ENCODE results near the gene RNF144B. TPM values are rescaled to one million over a fixed set of nuclear protein-coding genes. Genes with fewer than 3 reads are reported as not detected.

Gene RNF144B
- total and polyA plus RNA-seq, 4 donors: 18.1 to 96.8 (median 59.5) TPM

DNA sequence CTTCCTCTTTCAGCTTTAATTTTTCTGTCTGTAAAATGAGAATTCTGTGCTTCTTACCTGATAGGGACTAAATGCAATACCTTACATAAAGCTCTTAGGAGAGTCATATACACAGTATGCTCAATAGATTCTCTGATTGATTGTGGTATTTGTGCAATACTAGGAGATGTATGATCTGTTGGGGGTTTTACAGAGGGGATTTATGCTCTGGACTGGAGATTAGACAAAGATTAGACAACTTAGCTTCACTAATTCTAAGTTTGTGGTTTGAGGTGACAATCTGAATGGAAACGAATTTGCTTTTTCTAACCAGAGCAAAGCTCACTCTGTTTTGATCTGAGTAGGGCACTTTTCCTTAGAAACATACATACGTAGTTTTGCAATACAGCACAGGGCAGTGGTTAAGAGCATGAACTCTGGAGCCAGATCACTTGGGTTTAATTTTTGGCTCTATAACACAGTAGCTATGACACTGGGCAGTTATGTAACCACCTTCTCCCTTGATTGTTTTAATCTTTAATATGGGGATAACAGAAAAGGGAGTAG is 126.2 kb downstream of the RNF144B start:
- no peaks in the 10 kb centered on the region for H3K4me1 ChIP-seq (ENCODE audit: control insufficient read depth in 5 of 5, insufficient read depth in 5 of 5, low read length in 5 of 5)
- DNase-seq (no peak), ATAC-seq (ENCODE audit: insufficient read depth, low FRiP score) (no peak)
- H3K9me3 ChIP-seq (ENCODE audit: control insufficient read depth in 4 of 4, insufficient read depth in 3 of 4, low read length in 3 of 4): peaks cover 0 to 1% (median 0%) of the 10 kb centered on the region in 4 donors
- H3K27ac ChIP-seq (ENCODE audit: low read depth in 1 of 2, low read length in 1 of 2): no peak overlapping the region
- no peaks in the 10 kb centered on the region for H3K36me3 ChIP-seq (ENCODE audit: control insufficient read depth in 4 of 4, insufficient read depth in 4 of 4, low read length in 4 of 4)
- no peak overlapping the region for H3K9ac ChIP-seq (ENCODE audit: insufficient read depth in 1 of 2, low read length in 2 of 2)
- no peaks in the 10 kb centered on the region for H3K27me3 ChIP-seq (ENCODE audit: control insufficient read depth in 3 of 3, insufficient read depth in 3 of 3, low read length in 2 of 3)
- no peak overlapping the region for H3K4me3 ChIP-seq
- no peak for TF ChIP-seq CTCF (IDR thresholded peaks at IDR 0.05; ENCODE audit: control extremely low read depth, extremely low read depth)
- 31 to 57% methylated on average over 2 of the region's 2 CpGs for WGBS, 2 donors

- Histone ChIP-seq H3K27me3 (ENCODE audit: control insufficient read depth in 3 of 3, insufficient read depth in 3 of 3, low read length in 2 of 3) (no peaks in the 10 kb centered on the region), H3K9me3 (ENCODE audit: control insufficient read depth in 4 of 4, insufficient read depth in 3 of 4, low read length in 3 of 4) (peaks cover 0 to 1% (median 0%) of the 10 kb centered on the region in 4 donors), H3K4me3 (no peak overlapping the region), H3K9ac (ENCODE audit: insufficient read depth in 1 of 2, low read length in 2 of 2) (no peak overlapping the region), H3K27ac (ENCODE audit: low read depth in 1 of 2, low read length in 1 of 2) (no peak overlapping the region), H3K36me3 (ENCODE audit: control insufficient read depth in 4 of 4, insufficient read depth in 4 of 4, low read length in 4 of 4) (no peaks in the 10 kb centered on the region), H3K4me1 (ENCODE audit: control insufficient read depth in 5 of 5, insufficient read depth in 5 of 5, low read length in 5 of 5) (no peaks in the 10 kb centered on the region)
- 94 to 95% methylated on average over 7 of the region's 7 CpGs for WGBS, 2 donors
- ATAC-seq (ENCODE audit: insufficient read depth, low FRiP score): no peak
- no peak for TF ChIP-seq CTCF (IDR thresholded peaks at IDR 0.05; ENCODE audit: control extremely low read depth, extremely low read depth)
- DNase-seq: no peak
These were observed 127.0 kb downstream of the RNF144B start for GRCh38 chr6:18514180-18514579.

DNA sequence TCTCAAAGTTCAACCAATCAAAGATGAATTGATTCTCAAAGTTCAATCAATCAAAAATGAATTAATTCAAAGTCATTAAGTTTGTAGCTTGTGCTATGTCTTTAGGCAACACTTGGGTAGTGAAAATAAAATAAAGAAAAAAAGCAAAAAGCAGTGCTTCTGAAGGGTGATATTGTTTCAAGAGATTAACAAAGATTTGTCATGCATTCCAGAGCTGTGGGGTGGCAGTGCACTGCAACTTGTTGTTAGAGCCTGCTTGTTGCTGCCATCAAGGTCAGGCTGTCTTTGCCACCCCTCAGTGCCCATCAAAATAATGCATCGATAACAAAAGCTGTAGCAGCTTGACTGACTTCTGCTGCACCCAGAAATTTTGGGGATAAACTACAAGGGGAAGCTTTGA is 128.6 kb downstream of the RNF144B start:
- Histone ChIP-seq H3K9me3 (ENCODE audit: control insufficient read depth in 4 of 4, insufficient read depth in 3 of 4, low read length in 3 of 4) (peaks cover 0 to 1% (median 0%) of the 10 kb centered on the region in 4 donors), H3K4me3 (no peak overlapping the region)
- no peak for DNase-seq

More for the DNA sequence above, 128.6 kb downstream of the RNF144B start:
- H3K36me3 ChIP-seq (ENCODE audit: control insufficient read depth in 4 of 4, insufficient read depth in 4 of 4, low read length in 4 of 4): no peaks in the 10 kb centered on the region
- no peak overlapping the region for H3K27ac ChIP-seq (ENCODE audit: low read depth in 1 of 2, low read length in 1 of 2)
- ATAC-seq (ENCODE audit: insufficient read depth, low FRiP score): no peak
- WGBS, 2 donors: 75 to 93% methylated on average over 1 of the region's 1 CpG
- no peaks in the 10 kb centered on the region for H3K4me1 ChIP-seq (ENCODE audit: control insufficient read depth in 5 of 5, insufficient read depth in 5 of 5, low read length in 5 of 5)
- H3K9ac ChIP-seq (ENCODE audit: insufficient read depth in 1 of 2, low read length in 2 of 2): no peak overlapping the region
- no peaks in the 10 kb centered on the region for H3K27me3 ChIP-seq (ENCODE audit: control insufficient read depth in 3 of 3, insufficient read depth in 3 of 3, low read length in 2 of 3)
- no peak for TF ChIP-seq CTCF (IDR thresholded peaks at IDR 0.05; ENCODE audit: control extremely low read depth, extremely low read depth)

Other genes with a start within 250 kb of the RNF144B start
- gene TPMT, start 232.3 kb upstream of the RNF144B start, total RNA-seq: 10 to 100 TPM in 1 of 2 donors, 1 to 10 TPM in 1; 9.6 to 12.8 TPM
- gene TPMT, start 232.3 kb upstream of the RNF144B start, polyA plus RNA-seq: 10 to 100 TPM; 14.7 to 17.6 TPM
- gene KDM1B, start 231.9 kb upstream of the RNF144B start, total RNA-seq: 10 to 100 TPM; 24.9 to 26.4 TPM
- gene KDM1B, start 231.9 kb upstream of the RNF144B start, polyA plus RNA-seq: 10 to 100 TPM in 1 of 2 donors, 1 to 10 TPM in 1; 4.1 to 14.4 TPM
- 10 to 100 TPM; 69.5 to 87.6 TPM for gene DEK, start 122.8 kb upstream of the RNF144B start, total RNA-seq
- 10 to 100 TPM; 35.2 to 43.6 TPM for gene DEK, start 122.8 kb upstream of the RNF144B start, polyA plus RNA-seq